ENCODE measurements around the gene MGAT4C.

DNA sequence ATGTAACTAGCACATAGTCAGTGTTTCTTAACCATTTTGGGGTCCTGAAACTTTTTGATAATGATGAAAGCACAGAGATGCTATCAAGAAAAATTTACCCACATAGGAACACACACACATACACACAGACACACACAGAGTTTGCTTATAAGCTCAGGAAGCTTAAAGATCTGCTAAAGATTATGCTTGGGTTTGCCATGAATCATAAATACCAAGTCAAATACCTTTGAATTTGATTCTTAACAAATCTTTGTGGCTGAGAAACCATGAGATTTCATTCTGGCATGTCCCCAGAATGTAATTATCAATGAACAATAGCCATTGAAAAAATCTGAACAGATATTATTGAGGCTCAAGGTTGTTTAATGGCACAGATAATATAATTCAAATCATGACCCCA, 292.9 kb downstream of the MGAT4C start:
- TF ChIP-seq TOX (CRISPR knock-in tag; IDR thresholded peaks at IDR 0.05; ENCODE audit: borderline replicate concordance) (no peak), GLIS3 (CRISPR knock-in tag; IDR thresholded peaks at IDR 0.05) (no peak), ZC3H10 (CRISPR knock-in tag; IDR thresholded peaks at IDR 0.05) (no peak), PATZ1 (CRISPR knock-in tag; IDR thresholded peaks at IDR 0.05; ENCODE audit: borderline replicate concordance) (no peak), ZNF70 (CRISPR knock-in tag; IDR thresholded peaks at IDR 0.05) (no peak), ZNF8 (CRISPR knock-in tag; IDR thresholded peaks at IDR 0.05) (no peak), ESRRG (CRISPR knock-in tag; IDR thresholded peaks at IDR 0.05) (no peak), ZFP30 (CRISPR knock-in tag; IDR thresholded peaks at IDR 0.05) (no peak), PPARA (CRISPR knock-in tag; IDR thresholded peaks at IDR 0.05; ENCODE audit: borderline replicate concordance) (no peak), ISL1 (CRISPR knock-in tag; IDR thresholded peaks at IDR 0.05) (no peak)
- TF ChIP-seq, protein P1, sequence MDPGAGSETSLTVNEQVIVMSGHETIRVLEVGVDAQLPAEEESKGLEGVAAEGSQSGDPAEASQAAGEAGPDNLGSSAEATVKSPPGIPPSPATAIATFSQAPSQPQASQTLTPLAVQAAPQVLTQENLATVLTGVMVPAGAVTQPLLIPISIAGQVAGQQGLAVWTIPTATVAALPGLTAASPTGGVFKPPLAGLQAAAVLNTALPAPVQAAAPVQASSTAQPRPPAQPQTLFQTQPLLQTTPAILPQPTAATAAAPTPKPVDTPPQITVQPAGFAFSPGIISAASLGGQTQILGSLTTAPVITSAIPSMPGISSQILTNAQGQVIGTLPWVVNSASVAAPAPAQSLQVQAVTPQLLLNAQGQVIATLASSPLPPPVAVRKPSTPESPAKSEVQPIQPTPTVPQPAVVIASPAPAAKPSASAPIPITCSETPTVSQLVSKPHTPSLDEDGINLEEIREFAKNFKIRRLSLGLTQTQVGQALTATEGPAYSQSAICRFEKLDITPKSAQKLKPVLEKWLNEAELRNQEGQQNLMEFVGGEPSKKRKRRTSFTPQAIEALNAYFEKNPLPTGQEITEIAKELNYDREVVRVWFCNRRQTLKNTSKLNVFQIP (CRISPR knock-in tag; IDR thresholded peaks at IDR 0.05; ENCODE audit: borderline replicate concordance, low read depth), result no peak
- TF ChIP-seq, protein P2, sequence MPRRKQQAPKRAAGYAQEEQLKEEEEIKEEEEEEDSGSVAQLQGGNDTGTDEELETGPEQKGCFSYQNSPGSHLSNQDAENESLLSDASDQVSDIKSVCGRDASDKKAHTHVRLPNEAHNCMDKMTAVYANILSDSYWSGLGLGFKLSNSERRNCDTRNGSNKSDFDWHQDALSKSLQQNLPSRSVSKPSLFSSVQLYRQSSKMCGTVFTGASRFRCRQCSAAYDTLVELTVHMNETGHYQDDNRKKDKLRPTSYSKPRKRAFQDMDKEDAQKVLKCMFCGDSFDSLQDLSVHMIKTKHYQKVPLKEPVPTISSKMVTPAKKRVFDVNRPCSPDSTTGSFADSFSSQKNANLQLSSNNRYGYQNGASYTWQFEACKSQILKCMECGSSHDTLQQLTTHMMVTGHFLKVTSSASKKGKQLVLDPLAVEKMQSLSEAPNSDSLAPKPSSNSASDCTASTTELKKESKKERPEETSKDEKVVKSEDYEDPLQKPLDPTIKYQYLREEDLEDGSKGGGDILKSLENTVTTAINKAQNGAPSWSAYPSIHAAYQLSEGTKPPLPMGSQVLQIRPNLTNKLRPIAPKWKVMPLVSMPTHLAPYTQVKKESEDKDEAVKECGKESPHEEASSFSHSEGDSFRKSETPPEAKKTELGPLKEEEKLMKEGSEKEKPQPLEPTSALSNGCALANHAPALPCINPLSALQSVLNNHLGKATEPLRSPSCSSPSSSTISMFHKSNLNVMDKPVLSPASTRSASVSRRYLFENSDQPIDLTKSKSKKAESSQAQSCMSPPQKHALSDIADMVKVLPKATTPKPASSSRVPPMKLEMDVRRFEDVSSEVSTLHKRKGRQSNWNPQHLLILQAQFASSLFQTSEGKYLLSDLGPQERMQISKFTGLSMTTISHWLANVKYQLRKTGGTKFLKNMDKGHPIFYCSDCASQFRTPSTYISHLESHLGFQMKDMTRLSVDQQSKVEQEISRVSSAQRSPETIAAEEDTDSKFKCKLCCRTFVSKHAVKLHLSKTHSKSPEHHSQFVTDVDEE (CRISPR knock-in tag; IDR thresholded peaks at IDR 0.05), result no peak
